Ramos (cell line): ENCODE data around the gene UBXN11.

Experiments
- in situ Hi-C: fragments of 300-500 bp; cut with MboI; formaldehyde crosslinking; loops from one replicate; pipeline ENCODE4 v1.14.3; 2022; ENCODE audit warnings: low sequenced_read_pairs; ENCODE audit not compliant: unreplicated experiment

UBXN11 gene

GRCh38 chr1:26288311-26288941, 18.0 kb downstream of the UBXN11 start:
- in situ Hi-C loops: loop anchor here (5.0 kb wide), 1 partner anchor 34 kb away; no protein-coding TSS in a partner anchor

DNA sequence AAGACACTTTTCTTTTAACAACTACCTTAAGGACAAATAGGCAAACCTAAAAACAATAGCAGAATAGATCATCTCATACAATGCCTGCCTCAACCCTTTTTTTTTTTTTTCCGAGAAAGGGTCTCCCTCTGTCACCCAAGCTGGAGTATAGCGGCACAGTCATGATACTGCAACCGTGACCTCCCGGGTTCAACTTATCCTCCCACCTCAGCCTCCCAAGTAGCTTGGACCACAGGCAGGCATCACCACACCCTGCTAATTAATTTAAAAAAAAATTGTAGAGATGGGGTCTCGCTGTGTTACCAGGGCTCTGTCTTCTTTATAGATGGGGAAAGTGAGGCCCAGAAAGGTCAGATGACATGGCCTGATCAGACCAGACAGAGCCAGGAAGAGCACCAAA, 18.6 kb downstream of the UBXN11 start:
- in situ Hi-C loops: loop anchor here (5.0 kb wide), 1 partner anchor 34 kb away; no protein-coding TSS in a partner anchor

GRCh38 chr1:26287033-26287711, 19.3 kb downstream of the UBXN11 start:
- in situ Hi-C loops: loop anchor here (5.0 kb wide), 1 partner anchor 35 kb away; no protein-coding TSS in a partner anchor

DNA sequence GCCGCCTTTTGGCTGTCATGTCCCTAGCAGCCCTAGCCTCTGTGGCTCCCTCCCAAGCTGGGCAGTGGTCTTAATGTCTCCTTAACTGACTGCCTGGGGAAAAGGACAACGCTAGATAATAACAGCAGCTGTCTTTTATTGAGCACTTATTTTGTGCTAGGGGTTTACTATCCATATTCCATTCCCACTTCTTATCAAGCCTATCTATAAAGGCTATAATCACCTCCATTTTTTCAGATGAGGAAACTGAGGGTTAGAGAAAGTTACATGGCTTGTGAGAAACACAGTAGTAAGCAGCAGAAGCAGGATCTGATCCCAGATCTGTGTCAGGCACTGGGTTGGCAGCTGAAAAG, 20.4 kb downstream of the UBXN11 start:
- in situ Hi-C loops: loop anchor here (5.0 kb wide), 1 partner anchor 36 kb away; no protein-coding TSS in a partner anchor

GRCh38 chr1:26285366-26286063, 20.9 kb downstream of the UBXN11 start:
- in situ Hi-C loops: loop anchor here (5.0 kb wide), 1 partner anchor 37 kb away; no protein-coding TSS in a partner anchor

- in situ Hi-C loops: loop anchor here (5.0 kb wide), 2 partner anchors 38 to 78 kb away; no protein-coding TSS in a partner anchor
These were observed 21.7 kb downstream of the UBXN11 start for GRCh38 chr1:26284597-26285347.

- in situ Hi-C loops: loop anchor here (5.0 kb wide), 1 partner anchor 78 kb away; no protein-coding TSS in a partner anchor
These were observed 22.4 kb downstream of the UBXN11 start for GRCh38 chr1:26283871-26284596.

GRCh38 chr1:26283279-26283853, 23.1 kb downstream of the UBXN11 start:
- in situ Hi-C loops: loop anchor here (5.0 kb wide), 1 partner anchor 79 kb away; no protein-coding TSS in a partner anchor

DNA sequence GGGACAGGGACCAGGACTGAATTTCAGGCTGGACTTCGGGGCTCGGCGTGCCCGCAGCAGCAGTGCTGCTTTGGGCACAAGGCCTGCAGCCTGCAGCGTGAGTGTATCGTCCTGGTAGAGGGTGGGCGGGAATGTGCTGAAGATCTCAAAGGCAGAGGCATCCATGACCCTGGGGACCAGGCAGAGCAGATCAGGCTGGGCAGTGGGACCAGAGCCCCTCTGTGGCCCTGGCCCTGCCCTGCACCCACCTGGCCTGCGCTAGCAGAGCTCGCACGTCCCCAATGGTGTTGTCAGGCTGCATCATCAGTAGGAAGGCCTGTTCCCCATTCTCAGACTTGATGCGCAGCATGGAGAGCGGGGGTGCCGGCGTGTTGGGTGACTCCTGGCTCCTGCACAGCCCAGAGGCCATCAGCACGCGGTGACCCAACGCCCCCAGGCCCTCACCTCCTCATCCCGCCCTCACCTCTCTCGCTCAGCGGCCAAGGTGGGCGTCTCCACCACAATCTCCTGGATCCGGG, 24.0 kb downstream of the UBXN11 start:
- in situ Hi-C loops: loop anchor here (5.0 kb wide), 1 partner anchor 80 kb away; no protein-coding TSS in a partner anchor

- in situ Hi-C loops: loop anchor here (5.0 kb wide), 1 partner anchor 80 kb away; no protein-coding TSS in a partner anchor
These were observed 24.5 kb downstream of the UBXN11 start for GRCh38 chr1:26281971-26282370.

GRCh38 chr1:26281091-26281958, 25.1 kb downstream of the UBXN11 start:
- in situ Hi-C loops: loop anchor here (5.0 kb wide), 1 partner anchor 81 kb away; no protein-coding TSS in a partner anchor

- in situ Hi-C loops: loop anchor here (5.0 kb wide), 1 partner anchor 82 kb away; no protein-coding TSS in a partner anchor
These were observed 25.9 kb downstream of the UBXN11 start for GRCh38 chr1:26280333-26281042.

DNA sequence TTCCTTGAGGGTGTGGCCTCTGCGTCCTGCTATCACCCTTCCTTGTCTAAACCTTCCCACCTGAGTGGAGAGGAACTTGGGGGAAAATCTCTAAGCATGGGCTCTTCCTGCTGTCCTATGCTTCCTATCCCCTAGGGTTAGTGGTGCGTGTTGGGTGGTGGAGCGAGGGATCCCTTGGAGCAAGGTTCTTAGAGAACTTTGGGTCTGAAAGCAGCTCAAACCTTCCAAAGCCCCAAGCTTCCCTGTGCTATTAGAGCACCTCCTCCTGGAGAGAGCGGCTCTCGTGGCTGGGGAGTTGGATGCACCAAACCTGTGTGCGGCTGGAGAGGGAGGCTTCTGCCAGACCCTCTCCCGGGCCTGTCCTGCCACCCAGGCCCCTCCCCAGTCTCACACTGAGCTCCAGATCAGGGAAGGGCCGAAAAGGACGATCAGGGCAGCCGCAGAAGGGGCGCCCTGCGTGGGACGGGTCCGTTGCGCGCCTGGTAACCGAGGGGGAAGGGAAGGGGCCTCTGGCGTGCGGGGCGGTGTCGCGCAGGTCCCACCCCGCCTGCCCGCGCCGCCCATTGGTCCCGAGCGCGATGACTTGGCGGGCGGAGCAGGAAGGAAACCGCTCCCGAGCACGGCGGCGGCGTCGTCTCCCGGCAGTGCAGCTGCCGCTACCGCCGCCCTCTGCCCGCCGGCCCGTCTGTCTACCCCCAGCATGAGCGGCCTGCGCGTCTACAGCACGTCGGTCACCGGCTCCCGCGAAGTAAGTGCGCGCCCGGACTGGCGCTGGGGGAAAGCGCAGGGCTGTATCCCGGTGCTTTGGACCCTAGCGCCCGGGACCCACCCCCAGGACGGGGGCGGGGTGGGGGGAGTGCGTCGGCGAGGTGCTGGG, 26.7 kb downstream of the UBXN11 start, which contains the start of gene SH3BGRL3:
Gene SH3BGRL3, plus strand, starts transcription at position 631 of the 877 bp plus-strand sequence. Its CDS starts 70 bp downstream, at position 701.
- in situ Hi-C loops: loop anchor here (5.0 kb wide), 1 partner anchor 83 kb away; no protein-coding TSS in a partner anchor

GRCh38 chr1:26278724-26279455, 27.5 kb downstream of the UBXN11 start:
- in situ Hi-C loops: no loop called here

GRCh38 chr1:26278303-26278702, 28.1 kb downstream of the UBXN11 start:
- in situ Hi-C loops: no loop called here
